H1 (cell line): ENCODE data around the gene OXCT2. TPM values are rescaled to one million over a fixed set of nuclear protein-coding genes. Genes with fewer than 3 reads are reported as not detected.

Source experiments
- CTCF ChIA-PET: fragments of 300-600 bp; sonication (Branson Sonifier 250); formaldehyde crosslinking; loops from one replicate; lab custom pipeline; 2021; ENCODE audit not compliant: partially characterized antibody; lab: Charles Lee
- POLR2A ChIA-PET: fragments of 300-600 bp; sonication (Branson Sonifier 250); formaldehyde crosslinking; loops from one replicate; lab custom pipeline; 2021; ENCODE audit warnings: inconsistent platforms; ENCODE audit not compliant: partially characterized antibody; lab: Charles Lee
- DNase-seq, 2 experiments: peaks; one replicate each; pipeline versions ENCODE4 v3.0.0 to v3.0.0-alpha.2; 2010 to 2022; ENCODE audit warnings: low spot score in 2 of 2, low read depth in 1 of 2, mixed read lengths in 1 of 2
- FAIRE-seq: peaks from 2 replicates; lab custom pipeline; 2011; peaks lifted over from hg19 to GRCh38; lab: Jason Lieb, UNC
- H2AFZ ChIP-seq: 2 replicates; pipeline ENCODE4 v1.8.1; 2012; ENCODE audit warnings: low read length, inconsistent platforms
- H2AK5ac ChIP-seq: 2 replicates; pipeline ENCODE4 v1.6.1; 2013; ENCODE audit warnings: low read depth, low read length
- H2BK120ac ChIP-seq: replicated peaks from 2 replicates; pipeline ENCODE3; 2013; ENCODE audit warnings: low read depth, low read length, inconsistent platforms
- H2BK12ac ChIP-seq: 2 replicates; pipeline ENCODE4 v1.6.1; 2013; ENCODE audit warnings: low read depth, low read length
- H2BK15ac ChIP-seq: 2 replicates; pipeline ENCODE4 v1.6.1; 2013; ENCODE audit warnings: low read length
- H2BK20ac ChIP-seq: 2 replicates; pipeline ENCODE4 v1.6.1; 2013; ENCODE audit warnings: low read length
- H2BK5ac ChIP-seq: 2 replicates; pipeline ENCODE4 v1.6.1; 2013; ENCODE audit warnings: low read depth, low read length
- H3K14ac ChIP-seq: 2 replicates; pipeline ENCODE4 v1.6.1; 2013; ENCODE audit warnings: inconsistent platforms; ENCODE audit not compliant: insufficient read length
- H3K18ac ChIP-seq: 2 replicates; pipeline ENCODE4 v1.6.1; 2013; ENCODE audit warnings: low read length; ENCODE audit errors: extremely low read depth
- H3K23ac ChIP-seq: 2 replicates; pipeline ENCODE4 v1.6.1; 2013; ENCODE audit warnings: inconsistent platforms; ENCODE audit not compliant: insufficient read length
- H3K23me2 ChIP-seq: 2 replicates; pipeline ENCODE4 v1.6.1; 2013; ENCODE audit warnings: low read depth, low read length
- H3K27ac ChIP-seq: 2 replicates; pipeline ENCODE4 v1.6.1; 2011; ENCODE audit warnings: low read depth, low read length, inconsistent platforms
- H3K27me3 ChIP-seq, 4 experiments: replicated peaks in 1 of 4; 1 replicate in 1 of 4; 2 replicates in 3 of 4; pipeline versions ENCODE4 v1.6.1 to v1.8.1; 2011 to 2013; ENCODE audit warnings: low read length in 3 of 4, mild to moderate bottlenecking in 3 of 4, inconsistent platforms in 2 of 4, mixed read lengths in 2 of 4, moderate library complexity in 1 of 4; ENCODE audit not compliant: control insufficient read depth in 3 of 4, insufficient read depth in 3 of 4; ENCODE audit errors: extremely low read depth in 1 of 4
- H3K36me3 ChIP-seq, 4 experiments: 2 replicates each; pipeline versions ENCODE4 v1.6.1 to v1.8.1; 2011 to 2013; ENCODE audit warnings: mild to moderate bottlenecking in 4 of 4, low read length in 3 of 4, moderate library complexity in 2 of 4, control low read depth in 1 of 4, inconsistent platforms in 1 of 4; ENCODE audit not compliant: insufficient read depth in 4 of 4, control insufficient read depth in 2 of 4
- H3K4ac ChIP-seq: replicated peaks from 2 replicates; pipeline ENCODE3; 2013; ENCODE audit warnings: low read length, low read depth, mixed read lengths, inconsistent platforms; ENCODE audit not compliant: insufficient read length
- H3K4me1 ChIP-seq, 4 experiments: replicated peaks in 1 of 4; 1 replicate in 1 of 4; 2 replicates in 3 of 4; pipeline versions ENCODE4 v1.6.1 to v1.8.1; 2011 to 2013; ENCODE audit warnings: low read length in 3 of 4, inconsistent platforms in 2 of 4, mixed read lengths in 1 of 4; ENCODE audit not compliant: insufficient read depth in 4 of 4, control insufficient read depth in 3 of 4
- H3K4me2 ChIP-seq, 2 experiments: 2 replicates each; pipeline versions ENCODE4 v1.6.1 to v1.8.1; 2011 to 2013; ENCODE audit warnings: low read depth in 2 of 2, low read length in 2 of 2, control low read depth in 1 of 2, inconsistent platforms in 1 of 2, mild to moderate bottlenecking in 1 of 2; ENCODE audit not compliant: insufficient read depth in 1 of 2
- H3K4me3 ChIP-seq, 4 experiments: fragments of 200-600, 300-600 bp in 1 of 4; sonication (generic), shearing (Covaris generic), sonication (Bioruptor Twin) in 1 of 4; 2 replicates each; pipeline versions ENCODE4 v1.5.1 to v1.8.1; 2011 to 2016; ENCODE audit warnings: low read length in 4 of 4, low read depth in 3 of 4, control low read depth in 2 of 4, inconsistent platforms in 2 of 4, mild to moderate bottlenecking in 2 of 4, mixed read lengths in 1 of 4, moderate library complexity in 1 of 4; ENCODE audit not compliant: insufficient read depth in 2 of 4; ENCODE audit errors: extremely low read depth in 1 of 4
- H3K56ac ChIP-seq: replicated peaks from 2 replicates; pipeline ENCODE3; 2013; ENCODE audit warnings: low read depth, mild to moderate bottlenecking, mixed read lengths, low read length, inconsistent platforms; ENCODE audit not compliant: insufficient read length
- H3K79me1 ChIP-seq: 2 replicates; pipeline ENCODE4 v1.6.1; 2013; ENCODE audit warnings: low read depth, low read length, control low read depth
- H3K79me2 ChIP-seq, 2 experiments: 2 replicates each; pipeline versions ENCODE4 v1.6.1 to v1.8.1; 2012 to 2013; ENCODE audit warnings: low read length in 2 of 2, mild to moderate bottlenecking in 2 of 2, inconsistent platforms in 1 of 2; ENCODE audit not compliant: insufficient read depth in 2 of 2, control insufficient read depth in 1 of 2
- H3K9ac ChIP-seq, 4 experiments: replicated peaks in 1 of 4; 1 replicate in 1 of 4; 2 replicates in 3 of 4; pipeline versions ENCODE4 v1.6.1 to v1.8.1; 2011 to 2013; ENCODE audit warnings: low read depth in 3 of 4, low read length in 3 of 4, control low read depth in 2 of 4, mild to moderate bottlenecking in 2 of 4, moderate library complexity in 2 of 4, inconsistent platforms in 1 of 4; ENCODE audit errors: extremely low read depth in 1 of 4
- H3K9me3 ChIP-seq, 2 experiments: 2 replicates each; pipeline versions ENCODE4 v1.6.1 to v1.8.1; 2012 to 2013; ENCODE audit warnings: mild to moderate bottlenecking in 2 of 2, moderate library complexity in 2 of 2, control low read depth in 1 of 2, inconsistent platforms in 1 of 2, low read depth in 1 of 2, low read length in 1 of 2, mixed read lengths in 1 of 2; ENCODE audit not compliant: insufficient read depth in 2 of 2
- H4K20me1 ChIP-seq, 2 experiments: replicated peaks in 1 of 2; 2 replicates each; pipeline versions ENCODE3 to v1.8.1; 2011 to 2013; ENCODE audit warnings: inconsistent platforms in 2 of 2, low read length in 2 of 2, mild to moderate bottlenecking in 1 of 2; ENCODE audit not compliant: insufficient read depth in 2 of 2, control insufficient read depth in 1 of 2
- H4K5ac ChIP-seq: 2 replicates; pipeline ENCODE4 v1.6.1; 2013; ENCODE audit warnings: low read length, low read depth, mixed read lengths, inconsistent platforms; ENCODE audit not compliant: insufficient read length
- H4K8ac ChIP-seq: 2 replicates; pipeline ENCODE4 v1.8.0; 2013; ENCODE audit warnings: mild to moderate bottlenecking, moderate library complexity, low read length, inconsistent platforms; ENCODE audit not compliant: insufficient read depth; ENCODE audit errors: extremely low read depth
- H4K91ac ChIP-seq: replicated peaks from 2 replicates; pipeline ENCODE3; 2013; ENCODE audit warnings: low read length, mixed read lengths, inconsistent platforms; ENCODE audit not compliant: insufficient read length
- BACH1 ChIP-seq: IDR thresholded peaks from 2 replicates; pipeline ENCODE4 v1.6.1; 2012; ENCODE audit warnings: low read length, improper control_type of control experiment
- EGR1 ChIP-seq: IDR thresholded peaks from 2 replicates; pipeline ENCODE4 v1.6.1; 2011; ENCODE audit warnings: low read depth, low read length, borderline replicate concordance
- MAFK ChIP-seq: IDR thresholded peaks from 2 replicates; pipeline ENCODE4 v1.6.1; 2012; ENCODE audit warnings: low read depth, mild to moderate bottlenecking, improper control_type of control experiment, low read length
- RFX5 ChIP-seq: IDR thresholded peaks from 2 replicates; pipeline ENCODE4 v1.6.1; 2011; ENCODE audit warnings: low read depth, low read length, improper control_type of control experiment, borderline replicate concordance
- RXRA ChIP-seq: IDR thresholded peaks from 2 replicates; pipeline ENCODE4 v1.6.1; 2011; ENCODE audit warnings: low read depth, mild to moderate bottlenecking, low read length, moderate library complexity; ENCODE audit not compliant: insufficient read depth
- SP1 ChIP-seq: IDR thresholded peaks from 2 replicates; pipeline ENCODE4 v1.6.1; 2011; ENCODE audit warnings: low read depth, low read length
- SP4 ChIP-seq: IDR thresholded peaks from 2 replicates; pipeline ENCODE4 v1.6.1; 2012; ENCODE audit warnings: low read length, inconsistent platforms
- WGBS, 2 experiments: shearing (Covaris generic) in 1 of 2; methylation state at CpG; one replicate each; pipeline versions ENCODE4 v1.1.6 to v1.1.7; 2013 to 2015; ENCODE audit warnings: low lambda C conversion rate in 2 of 2, mixed read lengths in 2 of 2, inconsistent platforms in 1 of 2, low coverage in 1 of 2, missing lambda C conversion rate in 1 of 2; ENCODE audit not compliant: insufficient replicate concordance in 2 of 2, insufficient coverage in 1 of 2, insufficient read length in 1 of 2; ENCODE audit errors: extremely low coverage in 1 of 2, missing lambda C conversion rate in 1 of 2; 5-methylcytosine and 5-hydroxymethylcytosine counted together
- polyA plus RNA-seq, 7 experiments: library from polyadenylated mRNA; depleted of rRNA in 3 of 7; stranded (reverse) in 5 of 7; unstranded in 2 of 7; fragments of >200 nt in 5 of 7; fragments of 200-250 nt in 2 of 7; gene quantifications; 1 replicate in 5 of 7; 2 replicates in 1 of 7; 4 replicates in 1 of 7; pipeline versions ENCODE4 v1.2.1 to v1.2.3, GENCODE V29; 2011 to 2013; ENCODE audit warnings: missing spikeins in 2 of 7, mixed read lengths in 2 of 7
- total RNA-seq: library from RNA; stranded (reverse); fragmentation: NEBNext Ultra II Directional; extraction: Animal tissue kit (Norgen Biotek cat#: 25700); gene quantifications from 2 replicates; pipeline ENCODE4 v1.2.1, GENCODE V29; 2021

OXCT2 gene
- total and polyA plus RNA-seq, 2 of the 8 experiments (the other 6 are each of a cell fraction or from before 2014, with no cell fraction given), result 2.6 to 2.9 TPM

- Histone ChIP-seq H4K20me1 (peaks cover 0 to 4% of the 10 kb centered on the region in 2 experiments), H3K27ac (no peak overlapping the region), H2BK12ac (no peak overlapping the region), H2AFZ (no peak overlapping the region), H4K91ac (no peak overlapping the region), H3K79me1 (no peaks in the 10 kb centered on the region), H4K5ac (no peak overlapping the region), H3K4me3 (no peak overlapping the region), H3K4ac (no peak overlapping the region), H3K27me3 (peaks cover 27 to 47% (median 35%) of the 10 kb centered on the region in 4 experiments), H3K23me2 (peaks cover 7% of the 10 kb centered on the region; the same call in 1 of the 2 replicates), H3K9me3 (no peaks in the 10 kb centered on the region), H3K18ac (no peak overlapping the region), H3K14ac (no peak overlapping the region), H3K36me3 (no peaks in the 10 kb centered on the region), H3K4me2 (no peak overlapping the region), H2BK15ac (no peak overlapping the region), H2BK5ac (no peak overlapping the region), H3K79me2 (no peaks in the 10 kb centered on the region), H2BK120ac (no peak overlapping the region), H2AK5ac (no peak overlapping the region), H3K56ac (no peak overlapping the region), H3K9ac (no peak overlapping the region), H3K23ac (no peak overlapping the region), H4K8ac (no peak overlapping the region), H2BK20ac (no peak overlapping the region), H3K4me1 (no peaks in the 10 kb centered on the region)
- FAIRE-seq (no peak), DNase-seq (no peak)
- POLR2A ChIA-PET, result no interaction called here
- WGBS, 2 experiments, result 91% methylated on average over 2 of the region's 2 CpGs; no CpG with 5 or more reads in 1 of the 2 experiments
- CTCF ChIA-PET, result interaction anchor here (1.5 kb wide), 1 partner anchor 240 kb away, joined by 4 read pairs; no protein-coding TSS in a partner anchor
- TF ChIP-seq BACH1 (no peak), SP1 (no peak), RFX5 (no peak), RXRA (no peak), EGR1 (no peak), MAFK (no peak), SP4 (no peak)
Observed at GRCh38 chr1:39791838-39792237, 20.7 kb upstream of the OXCT2 start.
